Ishikawa (cell line): ENCODE data around the gene ZNF552.

ENCODE experiments used
- CEBPB ChIP-seq: IDR thresholded peaks from 2 replicates; pipeline ENCODE4 v1.6.1; 2012
- CREB1 ChIP-seq: IDR thresholded peaks from 2 replicates; pipeline ENCODE4 v1.6.1; 2012; ENCODE audit warnings: low read depth
- EGR1 ChIP-seq: IDR thresholded peaks from 2 replicates; pipeline ENCODE4 v1.6.1; 2012
- EP300 ChIP-seq: IDR thresholded peaks from 2 replicates; pipeline ENCODE4 v1.6.1; 2012; ENCODE audit warnings: borderline replicate concordance
- FOXM1 ChIP-seq: IDR thresholded peaks from 2 replicates; pipeline ENCODE4 v1.6.1; 2012; ENCODE audit warnings: low read depth, borderline replicate concordance
- NFIC ChIP-seq: IDR thresholded peaks from 2 replicates; pipeline ENCODE4 v1.6.1; 2012
- RAD21 ChIP-seq: IDR thresholded peaks from 2 replicates; pipeline ENCODE4 v1.6.1; 2012; ENCODE audit warnings: low read depth
- TAF1 ChIP-seq: IDR thresholded peaks from 2 replicates; pipeline ENCODE4 v1.6.1; 2012; ENCODE audit warnings: low read depth, mild to moderate bottlenecking
- TCF12 ChIP-seq: IDR thresholded peaks from 2 replicates; pipeline ENCODE4 v1.6.1; 2012; ENCODE audit warnings: low read depth
- TEAD4 ChIP-seq: IDR thresholded peaks from 2 replicates; pipeline ENCODE4 v1.6.1; 2012
- YY1 ChIP-seq: IDR thresholded peaks from 2 replicates; pipeline ENCODE4 v1.6.1; 2012; ENCODE audit warnings: low read depth
- ZBTB7A ChIP-seq: IDR thresholded peaks from 2 replicates; pipeline ENCODE4 v1.6.1; 2012; ENCODE audit warnings: low read depth
- TF ChIP-seq, protein P1 (sequence below): IDR thresholded peaks from 2 replicates; pipeline ENCODE4 v1.6.1; 2012; ENCODE audit warnings: low read depth, mild to moderate bottlenecking
- TF ChIP-seq, protein P2 (sequence below): IDR thresholded peaks from 2 replicates; pipeline ENCODE4 v1.6.1; 2012
- TF ChIP-seq, protein P3 (sequence below): IDR thresholded peaks from 2 replicates; pipeline ENCODE4 v1.6.1; 2012

Gene ZNF552

DNA sequence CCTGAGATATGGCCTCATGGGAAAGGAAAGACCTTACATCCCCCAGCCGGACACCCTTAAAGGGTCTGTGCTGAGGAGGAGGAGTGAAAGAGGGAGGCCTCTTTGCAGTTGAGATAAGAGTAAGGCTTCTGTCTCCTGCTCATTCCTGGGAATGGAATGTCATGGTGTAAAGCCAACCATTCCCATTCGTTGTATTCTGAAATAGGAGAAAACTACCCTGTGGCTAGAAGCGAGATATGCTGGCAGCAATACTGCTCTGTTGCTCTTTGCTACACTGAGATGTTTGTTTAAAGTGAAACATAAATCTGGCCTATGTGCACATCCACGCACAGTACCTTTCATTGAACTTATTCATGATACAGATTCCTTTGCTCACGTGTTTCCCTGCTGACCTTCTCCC is 14.6 kb upstream of the ZNF552 start:
- no peak for TF ChIP-seq NFIC
- no peak for TF ChIP-seq TCF12
- TF ChIP-seq TAF1 = no peak
- TF ChIP-seq, protein P1, sequence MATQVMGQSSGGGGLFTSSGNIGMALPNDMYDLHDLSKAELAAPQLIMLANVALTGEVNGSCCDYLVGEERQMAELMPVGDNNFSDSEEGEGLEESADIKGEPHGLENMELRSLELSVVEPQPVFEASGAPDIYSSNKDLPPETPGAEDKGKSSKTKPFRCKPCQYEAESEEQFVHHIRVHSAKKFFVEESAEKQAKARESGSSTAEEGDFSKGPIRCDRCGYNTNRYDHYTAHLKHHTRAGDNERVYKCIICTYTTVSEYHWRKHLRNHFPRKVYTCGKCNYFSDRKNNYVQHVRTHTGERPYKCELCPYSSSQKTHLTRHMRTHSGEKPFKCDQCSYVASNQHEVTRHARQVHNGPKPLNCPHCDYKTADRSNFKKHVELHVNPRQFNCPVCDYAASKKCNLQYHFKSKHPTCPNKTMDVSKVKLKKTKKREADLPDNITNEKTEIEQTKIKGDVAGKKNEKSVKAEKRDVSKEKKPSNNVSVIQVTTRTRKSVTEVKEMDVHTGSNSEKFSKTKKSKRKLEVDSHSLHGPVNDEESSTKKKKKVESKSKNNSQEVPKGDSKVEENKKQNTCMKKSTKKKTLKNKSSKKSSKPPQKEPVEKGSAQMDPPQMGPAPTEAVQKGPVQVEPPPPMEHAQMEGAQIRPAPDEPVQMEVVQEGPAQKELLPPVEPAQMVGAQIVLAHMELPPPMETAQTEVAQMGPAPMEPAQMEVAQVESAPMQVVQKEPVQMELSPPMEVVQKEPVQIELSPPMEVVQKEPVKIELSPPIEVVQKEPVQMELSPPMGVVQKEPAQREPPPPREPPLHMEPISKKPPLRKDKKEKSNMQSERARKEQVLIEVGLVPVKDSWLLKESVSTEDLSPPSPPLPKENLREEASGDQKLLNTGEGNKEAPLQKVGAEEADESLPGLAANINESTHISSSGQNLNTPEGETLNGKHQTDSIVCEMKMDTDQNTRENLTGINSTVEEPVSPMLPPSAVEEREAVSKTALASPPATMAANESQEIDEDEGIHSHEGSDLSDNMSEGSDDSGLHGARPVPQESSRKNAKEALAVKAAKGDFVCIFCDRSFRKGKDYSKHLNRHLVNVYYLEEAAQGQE = no peak

DNA sequence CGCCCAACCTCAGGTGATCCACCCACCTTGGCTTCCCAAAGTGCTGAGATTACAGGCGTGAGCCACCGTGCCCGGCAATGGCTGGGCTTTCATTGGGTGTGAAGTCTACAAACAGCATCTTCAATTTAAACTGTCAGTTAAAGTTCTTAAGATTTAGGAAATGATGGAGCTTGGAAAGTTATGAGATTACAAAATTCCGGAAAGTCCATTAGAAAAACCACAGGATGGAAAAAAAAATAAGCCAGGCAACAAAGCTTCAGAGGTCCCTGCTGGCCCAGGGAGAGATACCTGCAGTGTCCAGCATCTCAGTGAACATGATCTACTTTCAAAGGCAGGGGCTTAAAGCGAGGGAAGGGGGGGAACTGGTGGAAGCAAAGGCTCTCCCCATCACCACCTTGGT is 10.8 kb upstream of the ZNF552 start:
- TF ChIP-seq, protein P2, sequence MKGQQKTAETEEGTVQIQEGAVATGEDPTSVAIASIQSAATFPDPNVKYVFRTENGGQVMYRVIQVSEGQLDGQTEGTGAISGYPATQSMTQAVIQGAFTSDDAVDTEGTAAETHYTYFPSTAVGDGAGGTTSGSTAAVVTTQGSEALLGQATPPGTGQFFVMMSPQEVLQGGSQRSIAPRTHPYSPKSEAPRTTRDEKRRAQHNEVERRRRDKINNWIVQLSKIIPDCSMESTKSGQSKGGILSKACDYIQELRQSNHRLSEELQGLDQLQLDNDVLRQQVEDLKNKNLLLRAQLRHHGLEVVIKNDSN = no peak
- TF ChIP-seq, protein P3, sequence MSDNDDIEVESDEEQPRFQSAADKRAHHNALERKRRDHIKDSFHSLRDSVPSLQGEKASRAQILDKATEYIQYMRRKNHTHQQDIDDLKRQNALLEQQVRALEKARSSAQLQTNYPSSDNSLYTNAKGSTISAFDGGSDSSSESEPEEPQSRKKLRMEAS = no peak
- TF ChIP-seq, protein P1 = no peak
- no peak for TF ChIP-seq TCF12
- TF ChIP-seq CEBPB = no peak
- no peak for TF ChIP-seq ZBTB7A
- TF ChIP-seq EGR1 = no peak
- TF ChIP-seq FOXM1 = no peak
- TF ChIP-seq TEAD4 = no peak
- no peak for TF ChIP-seq EP300
- no peak for TF ChIP-seq RAD21
- no peak for TF ChIP-seq TAF1
- no peak for TF ChIP-seq CREB1
- no peak for TF ChIP-seq NFIC

DNA sequence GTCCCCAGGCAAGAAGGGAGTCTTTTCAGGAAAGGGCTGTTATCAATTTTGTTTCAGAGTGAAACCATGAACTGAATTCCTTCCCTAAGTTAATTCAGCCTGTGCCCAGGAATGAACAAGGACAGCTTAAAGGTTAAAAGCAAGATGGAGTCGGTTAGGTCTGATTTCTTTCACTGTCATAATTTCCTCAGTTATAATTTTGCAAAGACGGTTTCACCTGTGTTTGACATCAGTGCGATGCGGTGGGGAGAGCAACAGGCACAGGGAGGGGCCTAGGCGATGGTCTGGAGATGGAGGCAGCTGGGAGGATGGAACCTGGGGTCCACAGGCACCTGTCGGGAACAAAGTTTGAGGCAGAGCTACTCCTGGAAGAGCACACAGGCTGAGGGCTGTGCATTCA is 5.9 kb upstream of the ZNF552 start:
- TF ChIP-seq TEAD4 = no peak

DNA sequence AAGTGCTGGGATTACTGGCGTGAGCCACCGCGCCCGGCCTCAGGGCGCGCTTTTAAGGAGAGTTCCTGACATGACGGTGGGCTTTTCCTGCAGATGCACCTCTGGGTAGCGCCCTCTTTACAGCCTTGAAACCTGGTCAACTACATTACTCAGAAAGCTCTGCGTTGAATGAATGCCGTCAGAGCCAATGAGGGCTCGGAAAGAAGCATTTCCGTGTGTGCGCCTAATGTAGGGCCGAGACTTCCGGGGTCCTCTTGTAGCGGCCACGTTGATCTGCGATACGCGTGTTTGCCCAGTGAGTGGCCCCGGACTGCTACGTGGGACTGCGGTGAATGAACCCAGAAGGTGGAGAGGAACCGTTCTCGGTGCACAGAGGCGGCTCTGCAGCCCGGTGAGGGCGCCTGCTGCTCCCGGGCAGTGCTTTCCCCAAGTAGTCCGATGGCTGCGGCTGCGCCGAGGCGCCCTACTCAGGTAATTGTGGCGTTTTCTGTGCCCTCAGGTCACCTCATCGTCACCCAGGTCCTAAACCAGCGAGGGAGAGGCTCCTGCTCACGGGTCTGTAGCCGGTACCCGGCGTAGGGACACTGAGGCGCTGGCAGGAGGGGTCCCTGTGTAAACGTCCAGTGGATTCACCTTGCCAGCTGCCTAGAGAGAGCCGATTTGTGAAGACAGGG is 4.9 kb upstream of the ZNF552 start:
- TF ChIP-seq ZBTB7A (no peak), TAF1 (peak; percentile 58; the same call in 1 of the 2 replicates), NFIC (no peak), EP300 (no peak), YY1 (no peak), CEBPB (no peak), TCF12 (no peak), FOXM1 (0 out of 2 replicates have a peak, but pooled peaks have one; percentile 34), CREB1 (no peak), RAD21 (no peak; the same call in 1 of the 2 replicates), TEAD4 (peak; percentile 27; the same call in 1 of the 2 replicates), EGR1 (no peak)
- TF ChIP-seq, protein P3 = peak; percentile 92
- TF ChIP-seq, protein P1 = no peak
- TF ChIP-seq, protein P2 = 0 out of 2 replicates have a peak, but pooled peaks have one; percentile 3

DNA sequence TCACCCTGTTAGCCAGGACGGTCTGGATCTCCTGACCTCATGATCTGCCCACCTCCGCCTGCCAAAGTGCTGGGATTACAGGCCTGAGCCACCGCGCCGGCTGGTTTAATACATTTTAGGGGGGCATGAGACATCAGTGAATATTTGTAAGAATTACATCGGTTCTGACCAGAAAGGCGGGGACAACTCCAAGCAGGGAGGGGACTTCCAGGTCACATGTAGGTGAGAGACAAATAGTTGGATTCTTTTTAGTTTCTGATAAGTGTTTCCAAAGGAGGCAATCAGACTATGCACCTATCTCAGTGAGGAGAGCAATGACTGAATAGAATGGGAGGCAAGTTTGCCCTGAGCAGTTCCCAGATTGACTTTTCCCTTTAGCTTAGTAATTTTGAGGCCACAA is 3.7 kb upstream of the ZNF552 start:
- TF ChIP-seq, protein P2 = no peak
- no peak for TF ChIP-seq TCF12
- TF ChIP-seq EP300 = no peak
- TF ChIP-seq ZBTB7A = no peak
- no peak for TF ChIP-seq TEAD4
- no peak for TF ChIP-seq TAF1
- no peak for TF ChIP-seq CEBPB
- no peak for TF ChIP-seq RAD21
- TF ChIP-seq, protein P3 = no peak
- TF ChIP-seq NFIC = no peak
- TF ChIP-seq FOXM1 = no peak
- no peak for TF ChIP-seq YY1
- TF ChIP-seq CREB1 = no peak
- TF ChIP-seq, protein P1 = no peak
- TF ChIP-seq EGR1 = no peak
